Erythroblast (primary cell): Measurements from ENCODE around the gene LUC7L2.
"Not testable (repeated sequence)": the region's sequence is repeated elsewhere in the genome, so short reads cannot be mapped to it uniquely, and the experiment has no call there.

Source experiments
- GATA1 ChIP-seq: IDR thresholded peaks from 2 replicates; pipeline ENCODE4 v1.6.1; 2011; ENCODE audit warnings: low read depth, mild to moderate bottlenecking, control low read depth, low read length, moderate library complexity
- POLR2A ChIP-seq: IDR thresholded peaks from 2 replicates; pipeline ENCODE4 v1.6.1; 2011; ENCODE audit warnings: mild to moderate bottlenecking, low read length

- not testable (repeated sequence) for TF ChIP-seq POLR2A, GATA1
Measured at GRCh38 chr7:139414743-139415402, 55.2 kb downstream of the LUC7L2 start.
